ENCODE results near the gene TUFT1.

Gene TUFT1

DNA sequence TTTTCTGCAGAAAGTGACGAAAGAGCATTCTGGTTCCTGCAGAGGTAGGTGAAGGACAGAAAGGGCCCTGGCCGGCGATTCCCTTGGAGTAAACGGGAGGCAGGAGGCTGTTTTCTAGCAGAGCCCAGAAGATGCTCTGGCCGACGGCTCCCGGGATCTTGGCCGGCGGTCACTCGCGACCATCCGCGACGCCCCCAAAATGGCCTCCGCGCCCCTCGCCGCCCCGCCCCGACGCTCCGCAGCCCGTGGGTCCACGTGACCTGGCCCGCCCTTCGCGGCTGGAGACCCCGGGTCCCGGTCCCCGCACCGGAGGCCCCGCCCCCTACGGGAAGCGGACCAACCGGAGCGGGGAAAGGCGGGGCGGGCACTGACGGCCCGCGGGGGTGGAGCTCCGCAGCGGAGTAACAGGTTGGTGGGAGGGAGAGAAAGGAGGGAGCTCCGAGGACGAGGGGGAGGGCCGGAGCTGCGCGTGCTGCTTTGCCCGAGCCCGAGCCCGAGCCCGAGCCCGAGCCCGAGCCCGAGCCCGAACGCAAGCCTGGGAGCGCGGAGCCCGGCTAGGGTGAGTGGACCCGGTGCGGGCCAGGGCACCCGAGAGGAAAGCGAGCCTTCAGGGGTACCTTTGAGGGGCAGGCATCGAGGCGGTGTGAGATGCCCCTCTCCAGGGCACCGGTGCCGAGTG is 29.0 kb upstream of the TUFT1 start, which contains the start of gene CGN:
Gene CGN, plus strand, starts transcription at position 431 of the 679 bp plus-strand sequence. CDS start 7,133 bp downstream, outside the sequence.
- peak; percentile 77 for TF ChIP-seq FOXP2 (optimal IDR thresholded peaks at IDR 0.05; ENCODE audit: borderline replicate concordance, extremely low read depth, extremely low read length, insufficient read depth)
- no peak for TF ChIP-seq POLR2AphosphoS5 (IDR thresholded peaks at IDR 0.05; ENCODE audit: low read depth, low read length)

DNA sequence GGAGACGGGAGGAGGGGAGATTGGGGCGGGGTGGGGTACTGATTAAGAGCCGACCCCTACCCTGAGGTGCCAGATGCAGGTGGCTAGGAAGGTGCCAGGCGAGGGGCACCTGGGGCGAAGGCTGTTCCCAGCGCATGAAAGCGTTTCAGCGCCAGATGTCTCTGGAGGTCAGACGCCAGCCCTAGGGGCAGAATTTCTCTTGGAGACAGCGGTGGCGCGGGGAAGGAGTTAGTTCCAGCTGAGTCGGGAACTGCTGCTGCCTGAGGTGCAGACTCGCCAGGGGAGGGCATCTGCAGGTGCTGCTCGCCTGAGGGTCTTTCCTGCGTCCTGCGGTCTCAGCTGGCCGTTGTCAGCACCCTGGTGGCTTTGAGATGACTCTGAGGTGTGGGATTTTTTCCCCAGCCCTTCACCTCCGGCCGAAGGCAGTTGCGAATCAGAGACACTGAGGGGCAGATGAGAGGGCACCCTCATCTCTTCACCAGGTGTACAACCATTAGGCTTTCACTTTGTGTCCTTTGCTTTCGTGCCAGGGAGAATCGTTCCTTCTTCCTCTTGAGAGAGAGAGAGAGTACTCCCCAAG is 28.4 kb upstream of the TUFT1 start:
- TF ChIP-seq POLR2AphosphoS5 (IDR thresholded peaks at IDR 0.05; ENCODE audit: low read depth, low read length) (no peak), TAF1 (IDR thresholded peaks at IDR 0.05; ENCODE audit: borderline replicate concordance, insufficient read depth, low read length) (no peak), SIN3A (IDR thresholded peaks at IDR 0.05; ENCODE audit: borderline replicate concordance, insufficient read depth, low read length) (no peak), FOXP2 (optimal IDR thresholded peaks at IDR 0.05; ENCODE audit: borderline replicate concordance, extremely low read depth, extremely low read length, insufficient read depth) (no peak)
- TF ChIP-seq, protein P1, sequence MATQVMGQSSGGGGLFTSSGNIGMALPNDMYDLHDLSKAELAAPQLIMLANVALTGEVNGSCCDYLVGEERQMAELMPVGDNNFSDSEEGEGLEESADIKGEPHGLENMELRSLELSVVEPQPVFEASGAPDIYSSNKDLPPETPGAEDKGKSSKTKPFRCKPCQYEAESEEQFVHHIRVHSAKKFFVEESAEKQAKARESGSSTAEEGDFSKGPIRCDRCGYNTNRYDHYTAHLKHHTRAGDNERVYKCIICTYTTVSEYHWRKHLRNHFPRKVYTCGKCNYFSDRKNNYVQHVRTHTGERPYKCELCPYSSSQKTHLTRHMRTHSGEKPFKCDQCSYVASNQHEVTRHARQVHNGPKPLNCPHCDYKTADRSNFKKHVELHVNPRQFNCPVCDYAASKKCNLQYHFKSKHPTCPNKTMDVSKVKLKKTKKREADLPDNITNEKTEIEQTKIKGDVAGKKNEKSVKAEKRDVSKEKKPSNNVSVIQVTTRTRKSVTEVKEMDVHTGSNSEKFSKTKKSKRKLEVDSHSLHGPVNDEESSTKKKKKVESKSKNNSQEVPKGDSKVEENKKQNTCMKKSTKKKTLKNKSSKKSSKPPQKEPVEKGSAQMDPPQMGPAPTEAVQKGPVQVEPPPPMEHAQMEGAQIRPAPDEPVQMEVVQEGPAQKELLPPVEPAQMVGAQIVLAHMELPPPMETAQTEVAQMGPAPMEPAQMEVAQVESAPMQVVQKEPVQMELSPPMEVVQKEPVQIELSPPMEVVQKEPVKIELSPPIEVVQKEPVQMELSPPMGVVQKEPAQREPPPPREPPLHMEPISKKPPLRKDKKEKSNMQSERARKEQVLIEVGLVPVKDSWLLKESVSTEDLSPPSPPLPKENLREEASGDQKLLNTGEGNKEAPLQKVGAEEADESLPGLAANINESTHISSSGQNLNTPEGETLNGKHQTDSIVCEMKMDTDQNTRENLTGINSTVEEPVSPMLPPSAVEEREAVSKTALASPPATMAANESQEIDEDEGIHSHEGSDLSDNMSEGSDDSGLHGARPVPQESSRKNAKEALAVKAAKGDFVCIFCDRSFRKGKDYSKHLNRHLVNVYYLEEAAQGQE (IDR thresholded peaks at IDR 0.05; ENCODE audit: insufficient read depth in 1 of 2, low read depth in 2 of 2, low read length in 2 of 2): no peak

DNA sequence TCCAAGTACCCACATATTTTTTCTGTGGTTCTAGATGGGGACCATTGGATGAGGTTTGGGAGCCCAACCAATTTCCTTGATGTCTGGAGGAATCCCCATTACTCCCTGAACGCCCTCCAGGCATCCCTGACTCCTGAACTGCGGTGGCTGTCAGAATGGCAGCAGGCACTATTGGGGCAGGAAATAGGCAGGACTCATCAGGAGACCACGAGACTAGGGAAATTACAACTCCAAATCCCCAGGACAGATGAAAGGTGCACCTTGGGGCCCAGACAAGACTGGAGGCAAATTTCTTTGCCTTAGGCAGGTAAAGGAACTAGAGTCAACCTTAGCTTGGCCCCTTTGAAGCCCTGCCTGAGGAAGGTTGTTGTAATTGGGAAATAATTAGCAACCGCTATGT is 27.8 kb upstream of the TUFT1 start:
- no peak for TF ChIP-seq TAF1 (IDR thresholded peaks at IDR 0.05; ENCODE audit: borderline replicate concordance, insufficient read depth, low read length)

DNA sequence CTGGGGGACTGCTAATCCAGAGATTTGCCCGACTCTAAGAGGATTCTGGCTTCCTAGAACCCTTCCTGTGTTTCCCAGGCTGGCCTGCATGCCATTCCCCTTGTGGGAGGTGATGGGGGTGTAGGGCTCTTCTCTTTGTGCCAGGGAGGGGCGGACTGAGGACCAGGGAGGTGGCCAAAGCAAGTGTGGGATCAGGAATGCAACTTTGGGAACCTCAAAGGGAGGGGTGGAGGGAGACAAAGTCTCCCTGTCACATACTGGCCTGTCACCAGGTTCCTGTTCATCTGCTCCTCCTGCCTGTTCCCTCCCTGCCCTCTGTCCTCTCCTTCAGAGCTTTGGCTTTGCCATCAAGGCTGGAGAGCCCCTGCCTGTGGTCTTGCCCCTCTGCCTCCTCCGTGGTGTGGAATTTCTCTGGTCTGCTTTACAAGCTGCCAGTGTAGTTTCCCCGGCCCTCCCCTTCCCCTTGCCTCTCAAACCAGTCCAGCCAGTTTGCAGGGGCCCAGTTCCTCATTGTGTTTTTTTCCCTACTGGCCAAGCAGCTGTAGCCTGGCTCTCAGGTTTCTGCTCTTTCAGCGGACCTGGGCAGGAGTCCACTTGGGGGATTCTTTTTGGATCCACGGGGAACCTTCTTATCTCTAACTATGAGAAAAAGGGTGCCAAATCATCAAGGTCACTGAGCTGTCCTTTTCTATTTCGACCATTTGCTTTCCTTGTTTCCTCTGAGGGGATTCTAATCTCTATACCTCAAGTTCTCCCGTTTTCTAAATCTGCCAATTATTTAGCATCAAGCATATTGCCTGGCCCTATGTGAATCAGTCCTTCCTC is 27.1 kb upstream of the TUFT1 start:
- TF ChIP-seq, protein P1 (IDR thresholded peaks at IDR 0.05; ENCODE audit: insufficient read depth in 1 of 2, low read depth in 2 of 2, low read length in 2 of 2): no peak
- TF ChIP-seq SIN3A (IDR thresholded peaks at IDR 0.05; ENCODE audit: borderline replicate concordance, insufficient read depth, low read length) (no peak), TAF1 (IDR thresholded peaks at IDR 0.05; ENCODE audit: borderline replicate concordance, insufficient read depth, low read length) (no peak), POLR2AphosphoS5 (IDR thresholded peaks at IDR 0.05; ENCODE audit: low read depth, low read length) (no peak), FOXP2 (optimal IDR thresholded peaks at IDR 0.05; ENCODE audit: borderline replicate concordance, extremely low read depth, extremely low read length, insufficient read depth) (no peak)

DNA sequence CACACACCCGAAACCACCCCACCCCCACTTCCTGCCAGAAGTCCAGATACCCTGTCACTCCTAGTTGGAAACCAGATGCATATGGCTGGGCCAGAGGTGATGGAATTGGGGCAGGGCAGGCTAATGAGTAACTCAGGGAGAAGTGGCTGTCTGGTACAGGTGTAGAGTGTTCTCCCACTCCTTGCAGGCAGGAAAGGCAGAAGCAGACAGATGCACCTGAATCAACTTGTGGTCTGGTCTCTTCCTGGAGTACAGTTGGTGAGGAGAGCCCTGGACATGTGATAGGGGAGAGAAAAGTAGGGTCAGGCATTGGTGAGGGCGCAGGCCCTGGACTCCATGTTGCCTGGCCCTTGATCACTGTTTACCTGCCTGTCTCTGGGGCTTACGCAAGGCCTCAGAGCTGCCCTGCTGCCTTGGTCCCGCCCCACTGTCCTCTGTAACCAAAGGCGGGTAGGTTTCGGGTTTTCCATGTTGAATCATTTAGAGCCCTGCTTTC is 26.4 kb upstream of the TUFT1 start:
- no peak for TF ChIP-seq SIN3A (IDR thresholded peaks at IDR 0.05; ENCODE audit: borderline replicate concordance, insufficient read depth, low read length)
- TF ChIP-seq, protein P1 (IDR thresholded peaks at IDR 0.05; ENCODE audit: insufficient read depth in 1 of 2, low read depth in 2 of 2, low read length in 2 of 2): no peak
- TF ChIP-seq FOXP2 (optimal IDR thresholded peaks at IDR 0.05; ENCODE audit: borderline replicate concordance, extremely low read depth, extremely low read length, insufficient read depth): no peak
- no peak for TF ChIP-seq POLR2AphosphoS5 (IDR thresholded peaks at IDR 0.05; ENCODE audit: low read depth, low read length)
- no peak for TF ChIP-seq TAF1 (IDR thresholded peaks at IDR 0.05; ENCODE audit: borderline replicate concordance, insufficient read depth, low read length)
